Brain pericyte (primary cell): ENCODE results near the gene MAST4.

Experiments used
- DNase-seq: peaks from one replicate; pipeline ENCODE4 v3.0.0-alpha.2; 2012; ENCODE audit warnings: low read depth, low spot score

MAST4 gene

GRCh38 chr5:67188274-67189078 lies 592.3 kb downstream of the MAST4 start:
- no peak for DNase-seq

- no peak for DNase-seq
Observed at GRCh38 chr5:67189079-67189354, 592.8 kb downstream of the MAST4 start.

GRCh38 chr5:67189931-67190330 lies 593.7 kb downstream of the MAST4 start:
- DNase-seq, result no peak

GRCh38 chr5:67190410-67190809 lies 594.2 kb downstream of the MAST4 start:
- no peak for DNase-seq

- no peak for DNase-seq
Observed at GRCh38 chr5:67190861-67191260, 594.7 kb downstream of the MAST4 start.

- no peak for DNase-seq
Observed at GRCh38 chr5:67192719-67193438, 596.7 kb downstream of the MAST4 start.

- no peak for DNase-seq
Observed at GRCh38 chr5:67193439-67193807, 597.2 kb downstream of the MAST4 start.

GRCh38 chr5:67194166-67194565 lies 598.0 kb downstream of the MAST4 start:
- no peak for DNase-seq

- no peak for DNase-seq
Observed at GRCh38 chr5:67195406-67196275, 599.4 kb downstream of the MAST4 start.

- DNase-seq, result no peak
Observed at GRCh38 chr5:67196537-67197059, 600.4 kb downstream of the MAST4 start, which contains the start of gene CD180. Gene CD180 (minus strand): TSS chr5:67196799. CDS start chr5:67196641, 158 bp downstream.

GRCh38 chr5:67197536-67197935 lies 601.3 kb downstream of the MAST4 start:
- DNase-seq, result no peak

GRCh38 chr5:67198917-67199316 lies 602.7 kb downstream of the MAST4 start:
- no peak for DNase-seq

GRCh38 chr5:67199859-67200258 lies 603.7 kb downstream of the MAST4 start:
- no peak for DNase-seq

- DNase-seq, result no peak
Observed at GRCh38 chr5:67200809-67201562, 604.8 kb downstream of the MAST4 start.

GRCh38 chr5:67201897-67202549 lies 605.8 kb downstream of the MAST4 start:
- DNase-seq, result no peak

- DNase-seq, result no peak
Observed at GRCh38 chr5:67202828-67203227, 606.6 kb downstream of the MAST4 start.

GRCh38 chr5:67203701-67204074 lies 607.5 kb downstream of the MAST4 start:
- no peak for DNase-seq

GRCh38 chr5:67204821-67205220 lies 608.6 kb downstream of the MAST4 start:
- no peak for DNase-seq

- no peak for DNase-seq
Observed at GRCh38 chr5:67205981-67206380, 609.8 kb downstream of the MAST4 start.

GRCh38 chr5:67206461-67206860 lies 610.3 kb downstream of the MAST4 start:
- DNase-seq, result no peak

GRCh38 chr5:67206929-67207328 lies 610.7 kb downstream of the MAST4 start:
- no peak for DNase-seq
